RPMI8226 (cell line): ENCODE data around the gene TP73.

ENCODE experiments used
- DNase-seq: peaks from one replicate; pipeline ENCODE4 v3.0.0-alpha.2; 2015

Gene TP73

DNA sequence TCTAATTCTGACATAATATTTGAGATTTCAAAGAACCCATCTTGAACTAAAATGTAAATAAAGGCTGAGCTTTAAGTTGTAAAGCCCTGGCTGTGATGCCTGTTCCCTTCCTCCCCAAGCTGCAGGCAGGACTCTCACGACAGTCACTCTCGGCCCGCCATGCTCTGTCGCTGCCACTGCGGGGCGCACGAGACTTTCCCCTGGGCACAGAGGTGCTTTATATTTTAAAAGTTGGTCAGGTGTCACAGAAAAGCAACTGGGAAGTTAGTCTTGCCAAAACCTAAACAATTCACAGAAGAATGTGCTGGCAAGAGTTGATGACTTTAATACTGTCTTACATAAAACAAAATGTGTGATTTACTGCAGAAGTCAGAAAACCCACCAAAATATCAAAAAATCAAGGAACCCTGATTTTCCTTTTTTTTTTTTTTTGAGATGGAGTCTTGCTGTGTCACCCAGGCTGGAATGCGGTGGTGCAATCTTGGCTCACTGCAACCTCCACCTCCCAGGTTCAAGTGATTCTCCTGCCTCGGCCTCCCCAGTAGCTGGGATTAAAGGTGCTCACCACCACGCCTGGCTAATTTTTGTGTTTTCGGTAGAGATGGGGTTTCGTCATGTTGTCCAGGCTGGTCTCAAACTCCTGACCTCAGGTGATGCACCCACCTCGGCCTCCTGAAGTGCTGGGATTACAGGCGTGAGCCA, 133.3 kb downstream of the TP73 start:
- peak; percentile 57 for DNase-seq
